PC-9 (cell line): ENCODE measurements around the gene WRAP53.

ENCODE experiments used
- CTCF ChIP-seq: fragments of 200-600 bp; sonication (generic); conservative IDR thresholded peaks from 2 replicates; pipeline ENCODE4 v1.6.1; 2017; ENCODE audit warnings: mixed run types, antibody characterized with exemption, mild to moderate bottlenecking, moderate library complexity
- EZH2 ChIP-seq: fragments of 200-600 bp; sonication (generic); IDR thresholded peaks from 2 replicates; pipeline ENCODE4 v1.8.0; 2017; ENCODE audit warnings: antibody characterized with exemption, low read depth

- TF ChIP-seq CTCF (no peak), EZH2 (no peak)
Measured at GRCh38 chr17:7644775-7645174, 43.5 kb upstream of the WRAP53 start.
